ENCODE results near the gene AMH.

AMH gene

DNA sequence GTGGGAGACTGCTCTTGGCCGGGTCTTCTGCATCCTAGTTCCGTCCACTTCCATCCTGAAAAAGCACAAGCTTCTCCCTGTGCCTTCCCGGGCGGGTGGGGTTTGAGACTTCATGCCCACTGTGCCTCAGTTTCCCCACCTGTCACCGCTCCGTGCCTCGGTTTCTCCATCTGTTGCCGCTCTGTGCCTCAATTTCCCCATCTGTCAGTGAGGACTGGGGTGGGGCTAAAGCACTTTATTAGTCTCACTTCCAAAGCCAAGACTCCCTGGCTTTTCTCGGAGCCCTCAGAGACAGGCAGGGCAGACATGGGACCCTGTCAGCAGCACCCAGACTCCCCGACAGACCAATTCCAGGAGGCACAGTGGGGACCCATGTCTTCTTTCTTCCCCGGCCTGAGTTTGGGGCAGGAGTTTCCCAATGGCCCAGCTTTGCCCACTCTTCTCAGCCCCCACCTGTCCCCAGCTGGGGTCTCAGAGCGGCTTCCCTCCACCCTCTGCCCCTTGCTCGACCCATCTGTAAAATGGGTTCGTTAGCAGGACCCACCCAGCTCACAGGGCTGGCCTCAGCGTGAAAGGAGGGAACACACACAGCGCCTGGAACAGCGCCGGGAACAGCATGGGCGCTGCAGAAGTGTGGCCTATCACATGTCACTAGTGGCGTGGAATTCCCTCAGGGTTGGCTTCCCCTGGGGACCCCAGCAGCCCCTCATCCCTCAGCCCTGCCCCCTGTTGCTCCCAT lies 37.4 kb downstream of the AMH start:
- H3K27me3 ChIP-seq (ENCODE audit: control insufficient read depth, insufficient read depth, low read length): peaks cover 66% of the 10 kb centered on the region

DNA sequence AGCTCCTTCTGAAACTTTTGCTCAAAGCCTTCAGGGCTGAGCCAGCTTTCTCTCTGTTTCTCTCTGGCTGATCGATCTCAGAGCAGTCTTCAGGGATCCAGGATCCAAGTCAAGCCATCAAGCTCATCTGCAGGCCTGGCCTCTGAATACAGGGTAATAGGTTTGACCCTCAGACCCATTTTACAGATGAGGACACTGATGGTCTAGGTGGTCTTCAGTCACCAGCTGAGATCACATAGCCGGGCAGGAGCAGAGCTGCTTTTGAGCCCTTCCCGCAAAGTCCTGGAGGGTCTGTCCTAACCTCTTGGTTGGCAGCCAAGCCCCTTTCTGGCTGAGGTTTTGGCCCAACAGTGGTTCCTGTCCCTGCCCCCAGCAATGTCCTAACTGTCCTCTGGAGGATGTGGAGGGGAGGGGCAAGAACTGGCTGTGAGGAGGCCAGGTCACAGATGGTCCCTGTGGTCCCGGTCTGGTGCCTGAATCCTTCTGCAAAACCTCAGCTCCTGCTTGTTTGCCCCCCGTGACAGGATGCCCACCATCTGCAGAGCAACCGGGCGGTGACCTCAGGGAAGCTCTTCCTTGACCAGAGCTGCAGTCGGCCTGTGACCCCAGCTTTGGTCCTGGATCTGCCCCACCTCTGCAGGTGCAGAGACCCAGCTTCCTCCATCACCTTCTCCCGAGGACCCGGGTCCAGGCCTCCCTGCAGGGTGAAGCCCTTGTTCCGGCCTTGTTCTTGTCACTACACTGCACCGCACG lies 38.6 kb downstream of the AMH start:
- no peak overlapping the region for H3K27ac ChIP-seq (ENCODE audit: low read depth, low read length)
- no peaks in the 10 kb centered on the region for H3K9me3 ChIP-seq (ENCODE audit: control insufficient read depth, insufficient read depth, low read length)
- no peak overlapping the region for H3K9ac ChIP-seq (ENCODE audit: low read depth, low read length)
- H3K4me1 ChIP-seq (ENCODE audit: control insufficient read depth, insufficient read depth, low read length): no peaks in the 10 kb centered on the region; the same call in 1 of the 2 replicates
- H3K27me3 ChIP-seq (ENCODE audit: control insufficient read depth, insufficient read depth, low read length): peaks cover 66% of the 10 kb centered on the region
- H3K4me3 ChIP-seq (ENCODE audit: low read depth, low read length): no peak overlapping the region
- H3K36me3 ChIP-seq (ENCODE audit: control insufficient read depth, insufficient read depth, low read length): no peaks in the 10 kb centered on the region

More for the DNA sequence above, 37.4 kb downstream of the AMH start:
- H3K4me3 ChIP-seq (ENCODE audit: low read depth, low read length): no peak overlapping the region
- no peaks in the 10 kb centered on the region for H3K36me3 ChIP-seq (ENCODE audit: control insufficient read depth, insufficient read depth, low read length)
- no peaks in the 10 kb centered on the region for H3K9me3 ChIP-seq (ENCODE audit: control insufficient read depth, insufficient read depth, low read length)
- H3K4me1 ChIP-seq (ENCODE audit: control insufficient read depth, insufficient read depth, low read length): no peaks in the 10 kb centered on the region; the same call in 1 of the 2 replicates
- no peak overlapping the region for H3K9ac ChIP-seq (ENCODE audit: low read depth, low read length)
- H3K27ac ChIP-seq (ENCODE audit: low read depth, low read length): no peak overlapping the region

DNA sequence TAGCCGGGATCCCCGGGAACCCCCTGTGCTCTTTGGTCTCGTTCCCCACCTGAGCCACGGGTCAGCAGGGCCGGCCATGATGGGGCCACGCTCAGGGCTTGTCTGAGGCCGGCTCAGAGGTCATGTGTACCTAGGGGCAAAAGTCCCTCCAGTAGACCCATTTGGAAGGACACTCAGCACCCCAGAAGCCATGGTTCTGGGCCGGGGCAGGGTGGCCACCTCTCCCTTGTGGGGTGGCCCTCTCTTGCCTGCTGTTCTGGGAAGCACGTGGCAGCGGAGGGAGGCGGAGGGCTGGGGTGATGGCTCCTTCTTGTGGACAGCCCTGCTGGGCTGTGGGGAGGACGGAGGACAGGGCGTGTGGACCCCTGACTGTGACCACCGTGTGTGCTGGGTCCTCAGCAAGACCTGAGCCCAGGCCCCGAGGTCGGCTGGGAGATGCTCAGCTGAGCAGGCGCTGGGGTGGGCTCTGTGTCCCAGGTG lies 39.3 kb downstream of the AMH start:
- Histone ChIP-seq H3K9me3 (ENCODE audit: control insufficient read depth, insufficient read depth, low read length) (no peaks in the 10 kb centered on the region), H3K9ac (ENCODE audit: low read depth, low read length) (no peak overlapping the region), H3K4me1 (ENCODE audit: control insufficient read depth, insufficient read depth, low read length) (no peaks in the 10 kb centered on the region; the same call in 1 of the 2 replicates), H3K4me3 (ENCODE audit: low read depth, low read length) (no peak overlapping the region), H3K27me3 (ENCODE audit: control insufficient read depth, insufficient read depth, low read length) (peaks cover 65% of the 10 kb centered on the region), H3K36me3 (ENCODE audit: control insufficient read depth, insufficient read depth, low read length) (no peaks in the 10 kb centered on the region), H3K27ac (ENCODE audit: low read depth, low read length) (no peak overlapping the region)

DNA sequence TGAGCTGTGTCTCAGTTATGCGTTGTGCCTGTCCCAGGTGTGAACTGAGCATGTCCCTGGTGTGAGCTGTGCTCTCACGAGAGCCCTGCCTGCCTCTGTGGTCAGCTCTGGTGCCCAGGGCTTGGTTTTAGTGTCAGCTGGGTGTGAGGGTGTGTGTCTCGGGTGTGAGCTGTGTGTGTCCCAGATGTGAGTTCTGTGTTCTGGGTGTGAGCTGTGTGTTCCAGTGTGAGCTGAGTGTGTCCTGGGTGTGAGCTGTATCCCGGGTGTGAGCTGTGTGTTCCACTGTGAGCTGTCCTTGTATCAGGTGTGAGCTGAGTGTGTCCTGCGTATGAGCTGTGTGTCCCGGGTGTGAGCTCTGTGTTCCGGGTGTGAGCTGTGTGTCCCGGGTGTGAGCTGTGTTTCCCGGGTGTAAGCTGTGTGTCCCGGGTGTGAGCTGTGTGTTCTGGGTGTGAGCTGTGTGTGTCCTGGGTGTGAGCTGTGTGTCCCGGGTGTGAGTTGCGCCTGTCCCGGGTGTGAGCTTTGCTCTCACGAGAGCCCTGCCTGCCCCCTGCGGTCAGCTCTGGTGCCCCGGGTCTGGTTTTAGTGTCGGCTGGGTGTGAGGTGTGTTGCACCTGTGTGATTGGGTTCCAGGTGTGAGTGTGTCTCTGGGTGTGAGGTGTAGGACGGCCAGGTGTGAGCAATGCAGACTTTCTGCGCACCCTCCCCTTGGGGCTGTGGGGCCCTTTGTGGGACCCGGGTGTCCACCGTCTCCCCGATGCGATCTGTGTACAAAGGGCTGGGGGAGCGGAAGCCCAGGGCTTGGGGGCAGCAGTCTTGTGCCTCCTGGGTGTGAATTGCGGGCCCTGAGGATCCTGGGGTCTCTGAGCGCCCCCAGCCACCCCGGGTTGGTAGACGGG lies 39.9 kb downstream of the AMH start:
- Histone ChIP-seq H3K27me3 (ENCODE audit: control insufficient read depth, insufficient read depth, low read length) (peaks cover 71% of the 10 kb centered on the region), H3K4me3 (ENCODE audit: low read depth, low read length) (no peak overlapping the region), H3K9ac (ENCODE audit: low read depth, low read length) (no peak overlapping the region), H3K27ac (ENCODE audit: low read depth, low read length) (no peak overlapping the region), H3K4me1 (ENCODE audit: control insufficient read depth, insufficient read depth, low read length) (no peaks in the 10 kb centered on the region; the same call in 1 of the 2 replicates), H3K36me3 (ENCODE audit: control insufficient read depth, insufficient read depth, low read length) (no peaks in the 10 kb centered on the region), H3K9me3 (ENCODE audit: control insufficient read depth, insufficient read depth, low read length) (no peaks in the 10 kb centered on the region)

DNA sequence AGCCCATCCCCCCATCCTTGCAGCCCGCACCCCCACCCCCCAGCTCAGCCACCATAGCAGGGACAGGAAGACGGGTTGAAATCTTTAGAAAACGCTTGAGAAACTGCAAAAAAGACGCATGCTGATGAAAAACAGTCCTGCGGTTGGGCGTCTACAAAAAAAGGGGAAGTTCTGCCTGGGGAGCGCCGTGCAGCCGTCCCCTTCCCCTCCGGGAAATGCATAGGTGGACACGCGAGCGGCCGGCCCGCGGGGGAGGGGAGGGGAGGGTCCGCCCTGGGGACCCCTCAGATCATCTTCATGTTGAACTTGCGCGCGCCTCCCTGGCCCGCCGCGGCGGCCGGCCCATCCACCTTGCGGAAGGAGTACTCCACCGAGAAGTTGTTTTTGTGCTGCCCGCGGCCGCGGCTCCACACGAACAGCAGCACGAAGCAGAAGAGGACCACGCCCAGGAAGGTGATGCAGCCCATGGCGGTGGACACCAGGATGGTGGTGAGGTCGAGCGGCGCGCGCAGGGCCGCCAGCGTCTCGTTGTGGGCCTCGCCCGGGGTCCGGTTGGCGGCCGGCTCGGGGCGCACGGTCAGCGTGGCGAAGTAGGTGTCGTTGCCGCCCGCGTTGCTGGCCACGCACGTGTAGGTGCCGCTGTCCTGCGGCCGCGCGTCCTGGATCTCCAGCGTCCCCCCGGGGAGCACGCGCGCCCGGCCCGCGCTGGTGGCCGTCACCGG lies 40.8 kb downstream of the AMH start:
- peak overlapping the region; percentile 30; the same call in 1 of the 2 replicates for H3K4me3 ChIP-seq (ENCODE audit: low read depth, low read length)
- H3K27ac ChIP-seq (ENCODE audit: low read depth, low read length): no peak overlapping the region
- H3K27me3 ChIP-seq (ENCODE audit: control insufficient read depth, insufficient read depth, low read length): peaks cover 76% of the 10 kb centered on the region
- H3K36me3 ChIP-seq (ENCODE audit: control insufficient read depth, insufficient read depth, low read length): no peaks in the 10 kb centered on the region
- H3K9me3 ChIP-seq (ENCODE audit: control insufficient read depth, insufficient read depth, low read length): no peaks in the 10 kb centered on the region
- H3K9ac ChIP-seq (ENCODE audit: low read depth, low read length): no peak overlapping the region
- no peaks in the 10 kb centered on the region; the same call in 1 of the 2 replicates for H3K4me1 ChIP-seq (ENCODE audit: control insufficient read depth, insufficient read depth, low read length)

DNA sequence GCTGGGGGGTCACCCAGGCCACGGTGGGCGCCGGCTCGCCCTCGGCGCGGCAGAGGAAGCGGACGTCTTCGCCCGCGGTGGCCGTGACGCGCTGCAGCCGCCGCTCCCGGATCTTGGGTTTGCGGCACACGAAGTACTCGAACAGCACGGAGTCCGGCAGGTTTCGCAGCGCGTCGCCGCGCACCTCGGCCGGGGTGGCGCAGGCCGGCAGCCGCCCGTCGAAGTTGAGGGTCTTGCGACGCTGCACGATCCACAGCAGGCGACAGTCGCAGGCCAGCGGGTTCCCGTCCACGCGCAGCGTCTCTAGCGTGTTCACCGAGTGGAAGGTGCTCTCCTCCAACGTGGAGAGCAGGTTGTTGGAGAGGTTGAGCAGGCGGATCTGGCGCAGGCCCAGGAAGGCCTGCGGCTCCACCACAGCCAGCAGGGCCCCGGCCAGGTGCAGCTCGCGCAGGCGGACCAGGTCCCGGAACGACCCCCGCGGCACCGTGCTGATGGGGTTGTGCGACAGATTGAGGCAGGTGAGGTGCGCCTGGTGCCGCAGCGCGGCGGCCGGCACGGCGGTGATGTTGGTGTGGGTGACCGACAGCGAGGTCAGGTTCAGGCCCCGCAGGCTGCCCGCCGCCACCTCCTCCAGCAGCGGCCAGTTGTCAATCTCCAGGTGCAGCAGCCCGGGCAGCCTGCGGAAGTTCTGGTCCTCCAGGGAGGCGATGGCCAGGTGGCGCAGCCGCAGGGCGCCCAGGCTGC lies 41.5 kb downstream of the AMH start:
- H3K27me3 ChIP-seq (ENCODE audit: control insufficient read depth, insufficient read depth, low read length): peaks cover 76% of the 10 kb centered on the region
- peaks cover 2% of the 10 kb centered on the region; the same call in 1 of the 2 replicates for H3K4me1 ChIP-seq (ENCODE audit: control insufficient read depth, insufficient read depth, low read length)
- no peaks in the 10 kb centered on the region for H3K9me3 ChIP-seq (ENCODE audit: control insufficient read depth, insufficient read depth, low read length)
- H3K9ac ChIP-seq (ENCODE audit: low read depth, low read length): no peak overlapping the region
- H3K36me3 ChIP-seq (ENCODE audit: control insufficient read depth, insufficient read depth, low read length): no peaks in the 10 kb centered on the region
- peak overlapping the region; percentile 30 for H3K4me3 ChIP-seq (ENCODE audit: low read depth, low read length)
- no peak overlapping the region for H3K27ac ChIP-seq (ENCODE audit: low read depth, low read length)

DNA sequence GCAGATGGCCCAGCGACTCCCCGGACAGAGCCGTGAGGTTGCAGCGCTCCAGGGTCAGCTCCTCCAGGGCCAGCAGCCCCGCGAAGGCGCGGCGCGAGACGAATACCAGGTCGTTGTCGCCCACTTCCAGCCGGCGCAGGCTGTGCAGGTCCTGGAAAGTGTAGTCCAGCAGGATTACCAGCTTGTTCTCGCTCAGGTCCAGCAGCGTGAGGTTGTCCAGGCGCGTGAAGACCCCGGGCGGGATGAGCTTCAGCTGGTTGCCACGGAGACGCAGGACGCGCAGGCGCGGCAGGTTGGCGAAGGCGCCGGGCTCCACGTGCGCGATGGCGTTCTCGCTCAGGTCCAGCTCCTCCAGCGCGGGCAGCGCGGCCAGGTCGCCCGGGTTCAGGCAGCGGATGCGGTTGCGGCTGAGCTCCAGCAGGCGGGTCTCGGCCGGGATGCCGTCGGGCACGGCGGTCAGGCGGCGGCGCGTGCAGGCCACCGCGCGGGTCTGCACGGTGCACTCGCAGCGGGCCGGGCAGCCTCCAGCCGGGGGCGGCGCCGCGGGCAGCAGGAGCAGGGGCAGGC lies 42.1 kb downstream of the AMH start:
- no peak overlapping the region for H3K27ac ChIP-seq (ENCODE audit: low read depth, low read length)
- H3K4me3 ChIP-seq (ENCODE audit: low read depth, low read length): peak overlapping the region; percentile 30
- H3K4me1 ChIP-seq (ENCODE audit: control insufficient read depth, insufficient read depth, low read length): peaks cover 2% of the 10 kb centered on the region; the same call in 1 of the 2 replicates

DNA sequence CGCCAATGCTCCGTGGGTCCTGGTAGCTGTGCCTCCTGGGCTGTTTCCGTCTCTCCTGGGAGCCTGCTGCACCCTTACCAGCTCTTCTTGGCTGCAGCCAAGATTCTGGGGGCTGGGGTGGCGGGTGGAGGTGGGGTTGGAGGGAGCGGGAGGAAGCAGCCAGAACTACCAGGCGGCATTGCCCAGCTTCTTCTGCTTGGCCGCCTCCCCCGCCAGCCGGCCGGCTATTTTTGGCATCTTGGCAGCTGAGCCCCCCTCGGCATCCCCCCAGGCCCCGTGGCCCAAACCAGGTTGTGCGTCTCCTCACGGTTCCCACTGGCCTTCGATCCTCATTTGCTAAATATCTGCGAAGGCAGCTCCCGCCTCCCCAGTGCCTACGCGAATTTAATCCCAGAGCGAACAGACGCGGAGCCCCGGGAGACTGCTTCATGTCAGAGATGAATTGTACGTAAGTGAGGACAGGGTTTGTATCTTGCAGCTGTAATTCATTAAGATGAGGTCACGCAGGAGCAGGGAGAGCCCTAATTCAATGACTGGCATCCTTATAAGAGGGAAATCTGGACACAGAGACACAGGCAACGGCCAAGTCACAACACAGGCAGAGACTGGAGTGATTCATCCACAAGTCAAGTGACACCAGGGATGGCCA lies 45.7 kb downstream of the AMH start:
- H3K27me3 ChIP-seq (ENCODE audit: control insufficient read depth, insufficient read depth, low read length): peaks cover 48% of the 10 kb centered on the region
- no peak overlapping the region for H3K9ac ChIP-seq (ENCODE audit: low read depth, low read length)
- H3K4me3 ChIP-seq (ENCODE audit: low read depth, low read length): no peak overlapping the region
- H3K27ac ChIP-seq (ENCODE audit: low read depth, low read length): no peak overlapping the region
- no peaks in the 10 kb centered on the region for H3K36me3 ChIP-seq (ENCODE audit: control insufficient read depth, insufficient read depth, low read length)
- no peaks in the 10 kb centered on the region for H3K9me3 ChIP-seq (ENCODE audit: control insufficient read depth, insufficient read depth, low read length)
- H3K4me1 ChIP-seq (ENCODE audit: control insufficient read depth, insufficient read depth, low read length): peaks cover 2% of the 10 kb centered on the region; the same call in 1 of the 2 replicates

More for the DNA sequence above, 42.1 kb downstream of the AMH start:
- Histone ChIP-seq H3K9ac (ENCODE audit: low read depth, low read length) (no peak overlapping the region), H3K36me3 (ENCODE audit: control insufficient read depth, insufficient read depth, low read length) (no peaks in the 10 kb centered on the region), H3K9me3 (ENCODE audit: control insufficient read depth, insufficient read depth, low read length) (no peaks in the 10 kb centered on the region), H3K27me3 (ENCODE audit: control insufficient read depth, insufficient read depth, low read length) (peaks cover 75% of the 10 kb centered on the region)

DNA sequence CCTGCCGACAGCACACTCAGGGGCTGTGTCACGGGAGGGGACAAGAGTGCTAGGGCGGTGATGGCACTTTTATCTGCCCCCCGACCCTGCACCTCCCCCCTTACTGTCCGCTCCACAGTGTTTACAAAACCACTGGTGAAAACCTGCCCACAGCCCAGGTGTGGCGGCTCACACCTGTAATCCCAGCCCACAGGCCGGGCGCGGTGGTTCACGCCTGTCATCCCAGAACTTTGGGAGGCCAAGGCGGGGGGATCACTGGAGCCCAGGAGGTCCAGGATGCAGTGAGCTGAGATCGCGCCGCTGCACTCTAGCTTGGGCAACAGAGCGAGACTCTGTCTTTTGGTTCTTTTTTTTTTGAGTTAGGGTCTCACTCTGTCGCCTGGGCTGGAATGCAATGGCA lies 47.0 kb downstream of the AMH start:
- Histone ChIP-seq H3K27ac (ENCODE audit: low read depth, low read length) (no peak overlapping the region), H3K9me3 (ENCODE audit: control insufficient read depth, insufficient read depth, low read length) (no peaks in the 10 kb centered on the region), H3K4me3 (ENCODE audit: low read depth, low read length) (no peak overlapping the region), H3K4me1 (ENCODE audit: control insufficient read depth, insufficient read depth, low read length) (0 out of 2 replicates have a peak, but pooled peaks cover 2% of the 10 kb centered on the region), H3K9ac (ENCODE audit: low read depth, low read length) (no peak overlapping the region), H3K36me3 (ENCODE audit: control insufficient read depth, insufficient read depth, low read length) (no peaks in the 10 kb centered on the region), H3K27me3 (ENCODE audit: control insufficient read depth, insufficient read depth, low read length) (peaks cover 35% of the 10 kb centered on the region)

Measured in HUES48 (cell line).